MCF 10A (cell line): Measurements from ENCODE around the gene LIMS2. TPM values are rescaled to one million over a fixed set of nuclear protein-coding genes. Genes with fewer than 3 reads are reported as not detected.

ENCODE experiments used
- BruUV-seq: library from RNA; stranded (reverse); fragments of 400-500 nt; replicated peaks from 2 replicates; lab custom pipeline; 2021; lab: Mats Ljungman, UMichigan
- CTCF ChIA-PET: fragments of 300-600 bp; sonication (Branson Sonifier 250); formaldehyde crosslinking; extraction: SDS; loops from one replicate; lab custom pipeline; 2021; ENCODE audit warnings: antibody characterized with exemption, inconsistent platforms; lab: Yijun Ruan, JAX
- POLR2A ChIA-PET: fragments of 300-600, 350-650 bp; sonication (Branson Sonifier 250); formaldehyde crosslinking; extraction: SDS; loops from one replicate; lab custom pipeline; 2020; ENCODE audit warnings: antibody characterized with exemption, inconsistent platforms; lab: Yijun Ruan, JAX
- DNase-seq: peaks from one replicate; pipeline ENCODE4 v3.0.0-alpha.2; 2018; ENCODE audit not compliant: unreplicated experiment
- H3K27ac Mint-ChIP-seq: one replicate; pipeline ENCODE4 v1.8.0; 2022; ENCODE audit warnings: mild to moderate bottlenecking, low read depth, mixed read lengths; ENCODE audit not compliant: unreplicated experiment
- H3K27me3 Mint-ChIP-seq: one replicate; pipeline ENCODE4 v1.8.0; 2022; ENCODE audit warnings: mixed read lengths; ENCODE audit not compliant: insufficient read depth, unreplicated experiment
- H3K36me3 Mint-ChIP-seq: one replicate; pipeline ENCODE4 v1.8.0; 2022; ENCODE audit warnings: mild to moderate bottlenecking, moderate library complexity, mixed read lengths; ENCODE audit not compliant: insufficient read depth, unreplicated experiment
- H3K4me1 Mint-ChIP-seq: one replicate; pipeline ENCODE4 v1.8.0; 2022; ENCODE audit warnings: mixed read lengths; ENCODE audit not compliant: insufficient read depth, unreplicated experiment
- H3K4me3 Mint-ChIP-seq: one replicate; pipeline ENCODE4 v1.8.0; 2022; ENCODE audit warnings: mild to moderate bottlenecking, moderate library complexity, mixed read lengths; ENCODE audit not compliant: unreplicated experiment
- H3K9me3 Mint-ChIP-seq: one replicate; pipeline ENCODE4 v1.8.0; 2022; ENCODE audit warnings: mixed read lengths; ENCODE audit not compliant: unreplicated experiment
- intact Hi-C: fragments of 100-400 bp; cut with micrococcal nuclease; formaldehyde crosslinking; loops from 2 replicates; pipeline ENCODE4 v1.14.1; 2022
- total RNA-seq: library from RNA; stranded (reverse); gene quantifications from 2 replicates; pipeline ENCODE4 v1.2.3, GENCODE V29; 2022
- TF ChIP-seq, protein P1 (sequence below): fragments of 200-600 bp; IDR thresholded peaks from one replicate; pipeline ENCODE4 v1.8.0; 2022; ENCODE audit warnings: antibody characterized with exemption, mild to moderate bottlenecking; ENCODE audit not compliant: unreplicated experiment

Gene LIMS2
- total RNA-seq, 1 experiment from 2014 or later: not detected

GRCh38 chr2:127707890-127708648 is 32.7 kb upstream of the LIMS2 start:
- no peak overlapping the region for H3K27ac Mint-ChIP-seq
- DNase-seq: peak; percentile 21
- H3K4me1 Mint-ChIP-seq: peaks cover 6% of the 10 kb centered on the region
- H3K4me3 Mint-ChIP-seq: no peak overlapping the region
- ChIA-PET CTCF (no interaction called here), POLR2A (no interaction called here)
- no peaks in the 10 kb centered on the region for H3K27me3 Mint-ChIP-seq
- BruUV-seq: no TSS peak
- TF ChIP-seq, protein P1, sequence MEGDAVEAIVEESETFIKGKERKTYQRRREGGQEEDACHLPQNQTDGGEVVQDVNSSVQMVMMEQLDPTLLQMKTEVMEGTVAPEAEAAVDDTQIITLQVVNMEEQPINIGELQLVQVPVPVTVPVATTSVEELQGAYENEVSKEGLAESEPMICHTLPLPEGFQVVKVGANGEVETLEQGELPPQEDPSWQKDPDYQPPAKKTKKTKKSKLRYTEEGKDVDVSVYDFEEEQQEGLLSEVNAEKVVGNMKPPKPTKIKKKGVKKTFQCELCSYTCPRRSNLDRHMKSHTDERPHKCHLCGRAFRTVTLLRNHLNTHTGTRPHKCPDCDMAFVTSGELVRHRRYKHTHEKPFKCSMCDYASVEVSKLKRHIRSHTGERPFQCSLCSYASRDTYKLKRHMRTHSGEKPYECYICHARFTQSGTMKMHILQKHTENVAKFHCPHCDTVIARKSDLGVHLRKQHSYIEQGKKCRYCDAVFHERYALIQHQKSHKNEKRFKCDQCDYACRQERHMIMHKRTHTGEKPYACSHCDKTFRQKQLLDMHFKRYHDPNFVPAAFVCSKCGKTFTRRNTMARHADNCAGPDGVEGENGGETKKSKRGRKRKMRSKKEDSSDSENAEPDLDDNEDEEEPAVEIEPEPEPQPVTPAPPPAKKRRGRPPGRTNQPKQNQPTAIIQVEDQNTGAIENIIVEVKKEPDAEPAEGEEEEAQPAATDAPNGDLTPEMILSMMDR: no peak
- no peaks in the 10 kb centered on the region for H3K9me3 Mint-ChIP-seq
- intact Hi-C loops: no loop called here
- peaks cover 54% of the 10 kb centered on the region for H3K36me3 Mint-ChIP-seq

GRCh38 chr2:127706215-127706990 is 31.1 kb upstream of the LIMS2 start:
- H3K27ac Mint-ChIP-seq: no peak overlapping the region
- H3K36me3 Mint-ChIP-seq: peaks cover 49% of the 10 kb centered on the region
- DNase-seq: no peak
- H3K27me3 Mint-ChIP-seq: no peaks in the 10 kb centered on the region
- no peaks in the 10 kb centered on the region for H3K9me3 Mint-ChIP-seq
- no peak overlapping the region for H3K4me3 Mint-ChIP-seq
- intact Hi-C loops: no loop called here
- no TSS peak for BruUV-seq
- CTCF ChIA-PET: interaction anchor here (0.6 kb wide), 1 partner anchor 52 kb away, joined by 3 read pairs; no protein-coding TSS in a partner anchor
- H3K4me1 Mint-ChIP-seq: peaks cover 10% of the 10 kb centered on the region
- POLR2A ChIA-PET: interaction anchor here (0.7 kb wide), 1 partner anchor 201 kb away, joined by 3 read pairs; no protein-coding TSS in a partner anchor
- TF ChIP-seq, protein P1: no peak

DNA sequence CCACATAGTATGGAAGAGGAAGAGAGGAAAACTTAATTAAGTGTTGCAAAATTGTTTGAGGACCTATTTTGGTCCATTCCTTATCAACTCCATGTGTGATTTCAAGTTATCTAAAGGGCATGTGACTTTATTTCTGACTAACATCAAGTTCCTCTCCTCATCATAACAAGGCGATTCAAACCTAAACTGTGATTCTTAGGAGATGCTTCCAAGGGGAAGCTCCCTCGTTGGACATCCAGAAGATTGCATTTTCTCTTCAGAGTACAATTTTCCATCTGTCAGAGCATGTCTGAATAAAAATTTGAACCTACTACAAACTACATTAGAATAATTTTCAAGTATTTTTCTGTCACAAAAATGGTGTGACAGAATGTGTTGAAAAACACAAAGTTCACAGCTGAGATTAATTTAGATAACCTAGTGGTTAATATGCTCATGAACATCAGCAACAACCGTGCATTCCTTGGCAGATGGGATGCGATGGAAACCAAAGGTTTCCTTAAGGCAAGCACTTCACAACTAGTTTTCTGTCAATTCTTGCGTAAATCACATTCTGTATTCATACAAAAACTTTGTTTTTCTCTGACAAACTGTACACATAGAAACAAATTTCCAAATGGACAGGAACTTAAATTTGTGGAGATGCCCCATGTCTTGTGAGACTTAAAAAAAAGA is 30.2 kb upstream of the LIMS2 start:
- no peak for DNase-seq
- BruUV-seq: no TSS peak

More for the DNA sequence above, 30.2 kb upstream of the LIMS2 start:
- intact Hi-C loops: no loop called here
- CTCF ChIA-PET: interaction anchor here (0.6 kb wide), 1 partner anchor 16 kb away, joined by 3 read pairs; no protein-coding TSS in a partner anchor
- POLR2A ChIA-PET: interaction anchor here (0.6 to 1.4 kb wide), 4 partner anchors 9 to 273 kb away, joined by 3 read pairs; no protein-coding TSS in a partner anchor
- H3K27ac Mint-ChIP-seq: no peak overlapping the region
- H3K9me3 Mint-ChIP-seq: no peaks in the 10 kb centered on the region
- H3K4me1 Mint-ChIP-seq: peaks cover 13% of the 10 kb centered on the region
- TF ChIP-seq, protein P1: no peak
- H3K36me3 Mint-ChIP-seq: peaks cover 41% of the 10 kb centered on the region
- H3K4me3 Mint-ChIP-seq: no peak overlapping the region
- H3K27me3 Mint-ChIP-seq: no peaks in the 10 kb centered on the region
